Measurements from ENCODE around the gene LHPP. TPM values are rescaled to one million over a fixed set of nuclear protein-coding genes. Genes with fewer than 3 reads are reported as not detected.

The LHPP gene
- polyA plus RNA-seq, 1 experiment = 7.1 TPM

- CTCF ChIA-PET = no interaction called here
- POLR2A ChIA-PET = no interaction called here
- no peak for TF ChIP-seq CTCF (IDR thresholded peaks at IDR 0.05; ENCODE audit: low read depth, low read length)
- H3K27ac ChIP-seq (ENCODE audit: low read depth, low read length) = no peak overlapping the region
- no peaks in the 10 kb centered on the region; the same call in 1 of the 2 replicates for H3K9me3 ChIP-seq (ENCODE audit: control insufficient read depth, insufficient read depth, low read length)
- H3K4me3 ChIP-seq (ENCODE audit: low read depth, low read length) = no peak overlapping the region
- no peak for DNase-seq (ENCODE audit: low read depth, low spot score)
- no peaks in the 10 kb centered on the region for H3K27me3 ChIP-seq (ENCODE audit: control insufficient read depth, insufficient read depth, low read length)
Observed at GRCh38 chr10:124624895-124625294, 163.3 kb downstream of the LHPP start.

GRCh38 chr10:124625831-124626238 is 164.2 kb downstream of the LHPP start:
- no peak overlapping the region for H3K4me3 ChIP-seq (ENCODE audit: low read depth, low read length)
- no peaks in the 10 kb centered on the region for H3K27me3 ChIP-seq (ENCODE audit: control insufficient read depth, insufficient read depth, low read length)
- TF ChIP-seq CTCF (IDR thresholded peaks at IDR 0.05; ENCODE audit: low read depth, low read length) = no peak
- no peaks in the 10 kb centered on the region; the same call in 1 of the 2 replicates for H3K9me3 ChIP-seq (ENCODE audit: control insufficient read depth, insufficient read depth, low read length)
- CTCF ChIA-PET = interaction anchor here (1.1 kb wide), 1 partner anchor 115 kb away, joined by 3 read pairs; no protein-coding TSS in a partner anchor
- H3K27ac ChIP-seq (ENCODE audit: low read depth, low read length) = no peak overlapping the region
- no peak for DNase-seq (ENCODE audit: low read depth, low spot score)
- POLR2A ChIA-PET = no interaction called here

GRCh38 chr10:124626759-124627380 is 165.2 kb downstream of the LHPP start:
- ChIA-PET CTCF (interaction anchor here (1.1 kb wide), 1 partner anchor 114 kb away, joined by 3 read pairs; no protein-coding TSS in a partner anchor), POLR2A (no interaction called here)
- Histone ChIP-seq H3K9me3 (ENCODE audit: control insufficient read depth, insufficient read depth, low read length) (no peaks in the 10 kb centered on the region), H3K27me3 (ENCODE audit: control insufficient read depth, insufficient read depth, low read length) (no peaks in the 10 kb centered on the region), H3K4me3 (ENCODE audit: low read depth, low read length) (no peak overlapping the region), H3K27ac (ENCODE audit: low read depth, low read length) (no peak overlapping the region)
- DNase-seq (ENCODE audit: low read depth, low spot score) = no peak
- TF ChIP-seq CTCF (IDR thresholded peaks at IDR 0.05; ENCODE audit: low read depth, low read length) = no peak

GRCh38 chr10:124627866-124628675 is 166.4 kb downstream of the LHPP start:
- DNase-seq (ENCODE audit: low read depth, low spot score) = no peak
- ChIA-PET POLR2A (interaction anchor here (0.7 kb wide), 1 partner anchor 234 kb away, joined by 5 read pairs; no protein-coding TSS in a partner anchor), CTCF (interaction anchor here (0.6 kb wide), 1 partner anchor 270 kb away, joined by 3 read pairs; no protein-coding TSS in a partner anchor)
- Histone ChIP-seq H3K9me3 (ENCODE audit: control insufficient read depth, insufficient read depth, low read length) (no peaks in the 10 kb centered on the region), H3K27me3 (ENCODE audit: control insufficient read depth, insufficient read depth, low read length) (no peaks in the 10 kb centered on the region), H3K4me3 (ENCODE audit: low read depth, low read length) (no peak overlapping the region), H3K27ac (ENCODE audit: low read depth, low read length) (no peak overlapping the region)
- TF ChIP-seq CTCF (IDR thresholded peaks at IDR 0.05; ENCODE audit: low read depth, low read length) = no peak

- no peak overlapping the region for H3K4me3 ChIP-seq (ENCODE audit: low read depth, low read length)
- no peak overlapping the region for H3K27ac ChIP-seq (ENCODE audit: low read depth, low read length)
- H3K27me3 ChIP-seq (ENCODE audit: control insufficient read depth, insufficient read depth, low read length) = no peaks in the 10 kb centered on the region
- POLR2A ChIA-PET = no interaction called here
- no peaks in the 10 kb centered on the region for H3K9me3 ChIP-seq (ENCODE audit: control insufficient read depth, insufficient read depth, low read length)
- DNase-seq (ENCODE audit: low read depth, low spot score) = no peak
- CTCF ChIA-PET = interaction anchor here (0.6 kb wide), 1 partner anchor 271 kb away, joined by 3 read pairs; no protein-coding TSS in a partner anchor
- TF ChIP-seq CTCF (IDR thresholded peaks at IDR 0.05; ENCODE audit: low read depth, low read length) = no peak
Observed at GRCh38 chr10:124628676-124629021, 167.0 kb downstream of the LHPP start.
